HG02678 (cell line): ENCODE measurements around the gene SRGAP1.

ENCODE experiments used
- ATAC-seq: cut with Tn5 transposase; IDR thresholded peaks from one replicate; pipeline ENCODE4 v1.9.1; 2021; ENCODE audit warnings: mild to moderate bottlenecking, moderate library complexity; ENCODE audit not compliant: unreplicated experiment

SRGAP1 gene

DNA sequence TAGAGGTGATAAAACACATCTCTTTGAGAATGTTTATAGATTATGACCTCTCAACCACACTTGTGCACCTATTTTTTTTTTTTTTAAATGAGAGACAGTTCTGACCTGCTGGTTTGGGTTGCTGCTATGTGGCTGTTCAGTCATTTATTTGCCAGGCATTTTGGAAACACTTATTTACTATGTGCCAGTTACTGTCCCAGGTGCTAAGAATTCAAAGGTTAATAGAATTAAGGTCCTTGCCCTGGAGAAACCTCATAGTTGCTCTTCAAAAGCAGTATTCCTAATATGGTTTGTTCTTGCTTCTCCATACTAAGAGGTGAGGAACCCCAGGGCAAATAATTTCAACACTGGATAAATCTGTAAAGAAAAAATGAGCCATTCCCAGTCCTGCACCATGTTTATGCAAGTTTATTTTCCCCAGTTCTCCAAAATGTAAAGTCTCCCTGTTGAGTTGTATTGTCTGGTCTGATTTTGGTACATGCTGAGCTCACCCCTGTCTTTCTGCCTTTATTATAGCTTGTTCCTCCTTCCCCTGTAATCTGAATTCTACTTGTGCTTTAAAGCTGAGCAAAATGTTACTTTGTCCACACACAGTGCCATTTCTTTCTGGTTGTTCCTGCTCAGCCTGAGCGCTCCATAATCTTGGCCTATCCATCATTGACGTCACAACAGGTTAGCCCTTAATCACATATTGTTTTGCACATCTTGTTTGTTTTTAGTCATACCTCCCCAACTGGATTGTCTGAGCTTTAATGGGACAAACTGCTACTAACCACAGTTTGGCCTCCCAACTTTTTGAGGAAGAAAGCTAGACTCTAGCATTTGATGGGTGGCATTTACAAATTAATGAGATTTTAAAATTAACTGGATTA, 56.7 kb downstream of the SRGAP1 start:
- no peak for ATAC-seq

DNA sequence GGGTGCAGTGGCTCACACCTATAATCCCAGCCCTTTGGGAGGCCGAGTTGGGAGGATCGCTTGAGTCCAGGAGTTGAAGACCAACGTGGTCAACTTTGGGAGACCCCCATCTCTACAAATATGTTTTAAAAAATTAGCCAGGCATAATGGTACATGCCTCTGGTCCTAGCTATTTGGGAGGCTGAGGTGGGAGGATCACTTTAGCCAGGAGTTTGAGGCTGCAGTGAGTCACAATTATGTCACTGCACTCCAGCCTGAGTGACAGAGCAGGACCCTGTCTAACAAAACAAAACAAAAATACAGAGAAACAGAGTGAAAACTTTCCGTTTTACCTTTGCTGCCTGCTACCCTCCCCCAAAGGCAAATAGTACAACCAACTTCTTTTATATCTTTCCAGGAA, 60.2 kb downstream of the SRGAP1 start:
- ATAC-seq, result no peak

DNA sequence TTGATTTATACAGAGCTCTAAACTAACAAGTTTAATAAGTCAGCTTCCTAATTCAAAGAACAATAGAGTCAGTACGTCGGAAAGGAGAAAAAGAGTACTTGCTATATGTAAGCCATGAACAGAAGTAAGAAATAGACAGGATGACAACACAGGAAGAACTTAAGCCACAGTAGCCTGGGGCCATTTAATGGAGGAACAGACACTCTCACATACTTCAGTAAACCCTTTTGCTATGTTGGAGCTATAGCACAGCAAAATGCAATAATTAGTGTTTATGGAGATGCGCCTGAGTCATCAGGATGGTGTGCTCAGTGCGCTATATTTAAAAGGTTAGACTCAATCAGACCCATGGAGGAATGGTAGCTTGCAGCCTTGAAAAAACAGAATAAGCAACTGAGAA, 61.0 kb downstream of the SRGAP1 start:
- no peak for ATAC-seq

DNA sequence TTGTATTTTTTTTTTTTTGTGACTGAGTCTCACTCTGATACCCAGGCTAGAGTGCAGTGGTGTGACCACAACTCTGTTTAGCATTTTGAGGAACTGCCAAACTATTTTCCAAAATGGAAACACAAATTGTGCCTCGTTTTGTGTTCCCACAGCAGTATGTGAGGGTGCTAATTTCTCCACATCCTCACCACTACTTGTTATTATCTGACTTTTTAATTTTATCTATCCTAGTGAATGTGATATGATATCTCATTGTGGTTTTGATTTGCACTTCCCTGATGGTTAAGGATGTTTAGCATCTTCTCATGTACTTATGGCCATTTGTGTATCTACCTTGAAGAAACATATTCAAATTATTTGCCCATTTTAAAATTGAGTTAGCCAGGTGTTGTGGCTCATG, 62.4 kb downstream of the SRGAP1 start:
- no peak for ATAC-seq

DNA sequence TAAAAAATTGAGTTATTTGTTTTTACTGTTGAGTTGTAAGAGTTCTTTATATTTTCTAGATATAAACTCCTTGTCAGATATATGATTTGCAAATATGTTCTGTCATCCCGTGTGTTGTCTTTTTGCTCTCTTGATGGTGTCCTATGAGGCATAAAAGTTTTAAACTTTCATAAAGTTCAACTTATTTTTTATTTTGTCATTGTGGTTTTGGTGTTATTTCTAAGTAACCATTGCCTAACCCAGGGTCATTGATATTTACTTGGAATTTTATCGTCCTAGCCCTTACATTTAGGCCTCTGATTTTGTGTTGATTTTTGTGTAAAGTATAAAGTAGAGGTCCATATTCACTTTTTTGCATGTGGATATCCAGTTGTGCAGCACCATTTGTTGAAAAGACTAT, 63.1 kb downstream of the SRGAP1 start:
- ATAC-seq, result no peak

DNA sequence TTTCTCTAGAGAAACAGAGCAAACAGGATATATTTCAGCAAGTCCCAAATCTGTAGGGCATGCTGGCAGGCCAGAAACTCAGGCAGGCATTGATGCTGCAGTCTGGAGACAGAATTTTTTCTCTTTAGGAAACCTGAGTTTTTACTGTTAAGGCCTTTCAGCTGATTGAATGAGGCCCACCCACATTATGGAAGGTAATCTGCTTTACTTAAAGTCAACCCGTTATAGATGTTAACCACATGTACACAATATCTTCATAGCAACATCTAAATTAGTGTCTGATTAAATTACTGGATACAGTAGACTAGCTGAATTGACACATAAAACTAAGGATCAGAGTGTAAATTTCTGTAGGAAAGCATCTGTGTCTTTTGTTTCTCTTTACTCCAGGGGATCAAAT, 65.2 kb downstream of the SRGAP1 start:
- no peak for ATAC-seq

DNA sequence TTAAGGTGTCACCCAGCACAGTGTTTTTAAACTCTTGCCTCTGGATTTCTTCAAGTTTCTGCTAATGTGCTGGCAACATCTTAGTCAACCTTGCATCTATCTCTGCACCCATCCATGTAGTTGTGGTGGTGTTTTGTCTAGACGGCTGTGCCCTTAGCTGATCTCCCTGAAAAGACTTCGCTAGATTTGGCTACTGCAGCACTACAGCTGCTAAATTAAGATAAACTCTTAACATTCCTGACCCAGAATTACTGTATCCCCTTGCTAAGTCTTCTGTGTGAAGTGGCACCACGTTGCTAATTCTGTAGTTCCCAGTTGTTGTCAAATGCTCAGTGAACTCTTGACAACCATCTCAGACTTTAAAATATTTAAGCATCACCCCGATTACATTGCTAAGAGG, 66.8 kb downstream of the SRGAP1 start:
- ATAC-seq, result no peak

DNA sequence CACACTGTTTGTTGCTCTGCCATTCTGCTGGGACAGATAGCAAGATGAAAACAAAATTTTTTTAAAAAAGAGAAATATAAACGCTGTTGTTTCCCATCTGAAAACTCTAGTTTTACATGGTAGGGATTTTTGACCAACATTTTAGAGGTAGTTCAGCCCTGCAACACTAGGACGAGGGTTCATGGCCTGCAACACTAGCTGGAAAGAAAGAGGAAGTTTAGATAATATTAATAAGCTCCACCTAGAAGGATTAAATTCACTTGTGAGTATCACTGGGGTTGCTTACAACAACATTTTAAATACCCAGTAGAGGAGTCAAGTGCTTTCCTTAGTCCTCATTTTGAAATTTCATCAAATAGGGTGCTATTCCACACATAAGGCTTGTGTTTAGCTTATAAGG, 68.2 kb downstream of the SRGAP1 start:
- ATAC-seq, result no peak

DNA sequence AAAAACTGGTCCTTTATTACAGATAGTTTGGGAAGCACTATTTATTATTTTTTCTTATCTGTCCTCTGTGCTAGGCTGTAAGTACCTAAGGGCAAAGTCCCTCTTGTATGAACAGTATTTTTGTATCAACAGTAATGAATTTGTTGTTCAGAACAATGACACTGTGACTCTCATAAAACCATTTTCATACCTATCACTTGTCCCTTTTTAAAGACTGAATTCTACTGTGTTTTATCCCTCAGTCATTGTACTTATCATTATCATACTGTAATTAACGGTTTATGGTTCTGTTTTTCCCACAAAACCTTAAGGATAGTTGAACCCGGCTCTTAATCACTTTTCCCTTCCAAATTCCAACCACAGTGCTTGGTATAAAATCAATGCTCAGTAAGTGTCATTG, 69.4 kb downstream of the SRGAP1 start:
- no peak for ATAC-seq

DNA sequence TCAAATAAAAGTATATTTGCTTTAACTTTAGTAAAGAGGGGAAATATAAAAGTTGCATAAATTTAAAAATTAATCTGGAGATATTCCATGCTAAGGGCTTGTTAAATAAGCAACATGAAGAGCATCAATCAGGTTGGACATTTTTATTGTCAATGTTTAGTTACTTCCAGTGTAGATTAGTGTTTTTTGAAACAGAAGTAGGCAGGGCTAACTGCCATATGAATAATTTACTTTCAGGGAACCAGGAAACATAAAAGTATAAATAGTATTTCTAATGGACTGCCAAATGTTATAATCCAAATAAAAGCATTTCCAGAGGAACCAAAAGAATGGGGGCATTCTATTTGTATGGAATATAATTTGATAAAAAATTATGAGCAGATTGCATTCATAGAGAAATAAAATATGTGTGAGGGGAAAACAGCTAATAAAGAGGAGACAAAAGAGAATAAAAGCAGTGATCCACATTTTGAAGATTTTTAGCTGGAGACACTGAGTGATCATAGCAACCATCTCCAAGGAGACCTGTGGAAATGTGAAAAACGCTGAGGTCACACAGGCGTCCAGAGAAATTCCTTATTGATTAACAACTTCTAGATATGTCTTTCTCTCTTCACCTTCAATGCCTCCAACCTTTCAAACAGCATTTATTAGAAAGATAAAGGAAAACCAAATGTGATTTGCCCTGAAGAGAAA, 70.8 kb downstream of the SRGAP1 start:
- ATAC-seq, result no peak

DNA sequence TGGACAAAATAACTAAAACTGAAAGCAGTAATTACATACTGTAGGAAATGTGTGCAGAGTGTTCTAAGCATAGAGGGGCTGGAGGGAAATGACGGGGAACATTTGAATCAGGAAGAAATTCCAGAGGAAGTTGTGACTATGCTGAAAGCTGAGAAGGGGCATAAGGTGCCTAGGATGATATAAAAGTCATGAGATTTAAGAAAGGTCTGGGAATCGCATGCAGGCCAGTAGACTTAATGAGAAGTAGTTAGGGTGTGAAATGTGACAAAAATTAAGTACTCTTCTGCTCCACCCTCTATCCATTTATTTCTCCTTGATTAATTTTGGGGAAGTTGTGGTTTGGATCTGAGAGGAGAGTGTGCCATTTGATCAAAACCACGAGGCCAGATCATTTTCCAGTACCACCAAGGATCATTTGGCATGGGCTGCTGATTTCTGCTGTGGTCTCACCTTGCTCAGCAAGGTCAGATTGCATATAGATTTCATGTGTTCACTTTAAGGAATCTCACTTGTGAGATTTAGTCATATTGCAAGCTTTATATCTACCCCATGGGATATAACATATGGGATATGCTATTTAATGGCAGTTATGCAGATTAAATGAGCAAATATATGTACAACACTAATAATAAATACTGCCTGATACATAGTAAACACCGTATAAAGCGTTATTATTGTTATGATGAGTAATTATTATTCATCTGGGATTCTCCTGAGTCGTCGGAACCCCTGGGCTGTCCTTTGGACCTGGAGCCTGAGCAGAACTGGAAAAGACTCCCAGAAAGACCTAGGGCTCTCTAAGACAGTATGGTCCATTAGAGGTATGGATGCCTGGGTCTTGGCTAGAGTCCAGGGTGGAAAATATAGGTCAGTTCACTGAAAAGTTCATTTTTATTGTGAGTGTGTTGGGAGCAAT, 72.3 kb downstream of the SRGAP1 start:
- no peak for ATAC-seq

DNA sequence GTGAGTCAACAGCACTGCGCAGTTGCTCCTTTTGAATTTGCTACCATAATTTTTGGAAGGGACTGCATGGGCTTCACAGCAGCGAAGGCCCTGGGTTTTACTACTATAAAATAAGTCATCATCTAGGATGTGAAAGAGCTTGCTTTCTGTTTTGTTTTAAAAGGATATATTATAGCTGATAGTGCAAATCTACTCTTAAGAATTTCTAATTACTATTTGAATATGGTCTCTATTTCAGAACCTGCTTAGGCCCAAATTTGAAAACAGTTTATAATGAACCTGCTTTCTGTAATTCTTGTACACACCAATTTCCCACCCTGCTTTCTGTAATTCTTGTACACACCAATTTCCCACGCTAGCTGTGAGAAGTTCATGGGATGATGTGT, 73.0 kb downstream of the SRGAP1 start:
- ATAC-seq, result no peak

DNA sequence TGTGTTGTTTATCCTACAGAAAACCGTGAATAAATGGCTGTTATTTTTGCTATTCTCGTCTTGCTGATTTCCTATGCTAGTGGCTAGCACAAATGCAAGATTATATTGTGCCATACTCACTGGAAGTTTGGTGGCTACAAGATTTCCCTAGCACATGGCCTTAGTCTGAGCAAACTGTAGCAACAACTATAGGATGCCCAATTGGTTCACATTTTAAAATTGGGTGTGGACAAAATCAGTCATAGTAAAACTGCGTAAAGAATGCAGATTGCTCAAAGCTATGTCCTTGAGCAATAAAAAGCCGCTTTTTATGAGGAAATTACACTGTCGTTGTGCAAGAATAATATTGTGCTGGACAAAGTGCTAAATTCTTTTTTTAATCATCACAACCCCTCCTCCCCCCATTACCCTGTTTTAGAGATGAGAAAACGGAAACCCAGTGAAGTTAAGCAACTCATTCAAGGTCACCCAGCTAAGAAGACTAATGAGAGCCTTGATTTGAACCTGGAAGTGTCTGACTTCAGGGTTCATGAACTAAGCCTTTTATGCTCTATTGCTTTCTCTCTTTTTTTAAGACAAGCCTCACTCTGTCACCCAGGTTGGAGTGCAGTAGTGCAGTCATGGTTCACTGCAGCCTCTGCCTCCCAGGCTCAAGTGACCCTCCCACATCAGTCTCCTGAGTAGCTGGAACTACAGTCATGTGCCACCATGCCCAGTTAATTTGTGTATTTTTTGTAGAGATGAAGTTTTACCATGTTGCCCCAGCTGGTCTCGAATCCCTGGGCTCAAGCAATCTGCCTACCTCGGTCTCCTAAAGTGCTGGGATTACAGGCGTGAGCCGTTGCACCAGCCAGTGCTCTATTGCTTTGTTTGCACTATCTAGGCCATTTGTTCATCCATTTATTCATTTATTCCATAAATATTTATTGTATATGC, 73.6 kb downstream of the SRGAP1 start:
- ATAC-seq, result peak; percentile 56

DNA sequence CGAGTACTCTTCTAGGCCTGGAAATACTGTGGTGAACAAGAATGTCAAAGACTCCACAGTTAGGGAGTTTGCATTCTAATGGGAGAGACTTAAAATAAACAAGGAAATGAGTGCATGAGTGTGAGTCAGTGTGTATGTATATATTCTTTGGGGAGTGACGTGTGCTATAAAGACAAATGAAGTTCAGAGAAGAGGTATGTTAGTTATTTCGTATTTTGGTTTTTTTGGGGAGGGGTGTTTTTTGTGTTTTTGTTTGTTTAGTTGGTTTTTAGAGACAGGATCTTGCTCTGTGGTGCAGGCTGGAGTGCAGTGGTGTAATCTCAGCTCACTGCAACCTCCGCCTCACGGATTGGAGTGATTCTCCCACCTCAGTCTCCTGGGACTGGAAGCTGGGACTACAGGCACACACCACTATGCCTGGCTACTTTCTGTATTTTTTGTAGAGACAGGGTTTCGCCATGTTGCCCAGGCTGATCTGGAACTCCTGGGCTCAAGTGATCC, 74.3 kb downstream of the SRGAP1 start:
- no peak for ATAC-seq

DNA sequence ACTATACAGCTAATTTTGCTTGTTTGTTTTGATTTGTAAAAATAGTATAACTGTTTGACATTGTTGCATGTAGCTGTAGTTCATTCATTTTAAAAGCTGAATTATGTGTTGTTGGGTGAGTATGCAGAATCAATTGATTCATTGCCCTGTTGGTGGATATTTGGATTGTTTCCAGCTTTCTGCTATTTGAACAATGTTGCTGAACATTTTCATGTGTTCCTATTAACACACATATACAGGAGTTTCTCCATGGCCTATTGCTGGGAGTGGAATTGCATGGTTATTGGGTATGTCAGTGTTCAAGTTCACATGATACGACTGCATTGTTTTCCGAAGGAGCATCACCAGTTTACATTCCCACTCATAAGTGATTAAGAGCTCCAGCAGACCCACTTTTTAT, 75.3 kb downstream of the SRGAP1 start:
- no peak for ATAC-seq

DNA sequence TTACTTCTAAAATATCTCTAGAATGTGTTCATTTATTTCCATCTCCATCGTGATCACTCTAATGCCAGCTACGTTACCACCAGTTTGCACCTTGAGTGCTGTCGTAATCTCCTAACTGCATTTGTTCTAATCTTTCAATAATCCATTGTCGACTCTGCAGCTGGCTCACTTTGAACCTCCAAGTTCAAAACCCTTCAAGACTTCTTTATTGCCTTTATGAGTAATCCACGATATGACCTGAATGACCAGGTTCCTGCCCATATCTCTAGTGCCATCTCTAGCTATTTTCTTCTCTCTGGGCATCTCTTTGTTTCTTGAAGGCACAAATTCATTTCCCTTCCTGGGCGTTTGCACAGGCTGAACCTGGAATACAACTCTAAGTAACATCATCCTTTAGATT, 76.7 kb downstream of the SRGAP1 start:
- ATAC-seq, result no peak

DNA sequence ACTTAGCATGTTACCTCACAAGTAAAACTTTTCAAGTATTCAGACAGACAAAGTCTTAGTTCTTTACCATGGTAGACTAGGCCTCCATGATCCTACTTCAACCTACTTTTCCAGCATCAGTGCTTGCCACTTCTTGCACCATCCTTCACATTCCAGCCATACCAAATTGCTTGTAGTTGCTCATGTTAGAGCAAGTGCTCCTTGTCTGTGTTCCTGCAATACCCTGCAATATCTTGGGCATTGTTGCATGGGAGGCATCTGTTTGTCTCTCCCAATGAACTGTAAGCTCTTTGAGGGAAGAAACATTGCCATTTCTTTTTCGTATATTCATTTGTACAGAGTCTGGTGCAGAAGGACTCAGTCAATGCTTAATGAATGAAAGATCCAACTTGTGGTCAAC, 78.0 kb downstream of the SRGAP1 start:
- ATAC-seq, result no peak

DNA sequence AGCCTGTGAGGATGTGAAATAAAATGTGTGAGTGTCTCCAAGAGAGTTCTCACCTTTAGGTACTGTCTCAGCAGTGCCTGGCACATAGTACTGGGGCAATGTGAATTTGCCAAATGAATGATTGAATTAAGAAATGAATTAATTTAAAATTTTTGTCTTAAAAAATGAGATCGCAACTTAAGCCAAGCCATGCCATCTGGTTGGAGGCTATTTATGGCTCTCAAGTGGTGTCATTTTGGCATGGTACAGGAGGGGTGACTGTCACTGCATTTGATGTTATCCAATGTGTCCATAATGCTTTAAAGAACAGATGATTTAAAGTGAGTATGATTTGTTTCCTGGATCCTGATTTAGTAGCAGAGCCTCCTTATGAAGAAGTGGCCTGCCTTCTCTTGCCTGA, 80.3 kb downstream of the SRGAP1 start:
- ATAC-seq, result no peak

DNA sequence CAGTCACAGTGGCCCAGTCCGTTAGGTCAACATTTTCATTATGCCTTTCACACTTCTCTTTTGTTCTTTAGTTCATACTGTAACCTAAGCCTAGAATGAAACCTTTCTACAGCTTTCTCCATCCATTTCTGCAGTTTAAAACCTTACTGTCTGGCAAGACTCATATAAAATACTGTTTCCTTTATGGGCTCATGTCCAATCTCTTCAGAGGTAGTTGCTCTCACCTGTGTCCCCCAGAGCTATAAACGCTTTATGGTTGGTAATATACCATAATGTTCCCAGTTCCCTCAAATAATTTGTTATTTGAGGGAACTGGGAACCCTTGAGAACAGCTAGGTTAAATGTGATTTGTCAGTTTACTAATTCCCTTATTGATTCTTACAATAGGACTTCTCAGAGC, 83.0 kb downstream of the SRGAP1 start:
- no peak for ATAC-seq

DNA sequence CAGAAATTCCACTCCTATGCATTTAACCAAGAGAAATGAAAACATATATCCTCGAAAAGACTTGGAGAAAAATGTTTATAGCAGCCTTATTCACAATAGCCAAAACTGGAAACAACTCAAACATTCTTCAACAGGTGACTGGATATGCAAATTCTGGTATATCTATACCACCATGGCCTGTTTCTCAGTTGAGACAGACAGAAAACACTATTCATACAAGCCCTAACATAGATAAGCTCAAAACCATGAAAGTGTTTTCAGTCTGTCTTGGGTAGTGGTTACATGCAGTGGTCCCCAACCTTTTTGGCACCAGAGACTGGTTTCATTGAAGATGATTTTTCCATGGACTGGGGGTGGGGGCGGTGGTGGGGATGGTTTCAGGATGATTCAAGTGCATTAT, 83.8 kb downstream of the SRGAP1 start:
- ATAC-seq, result peak; percentile 85
